Glutamatergic neuron (in vitro differentiated cells): ENCODE data around the gene ANTXR2. TPM values are rescaled to one million over a fixed set of nuclear protein-coding genes. Genes with fewer than 3 reads are reported as not detected.

Source experiments
- DNase-seq: peaks from one replicate; pipeline ENCODE4 v3.0.0; 2022
- H3K27ac Mint-ChIP-seq: one replicate; pipeline ENCODE4 v1.8.0; 2020; ENCODE audit warnings: mild to moderate bottlenecking, mixed read lengths, inconsistent platforms; ENCODE audit not compliant: unreplicated experiment
- H3K27me3 Mint-ChIP-seq: one replicate; pipeline ENCODE4 v1.8.0; 2020; ENCODE audit warnings: mild to moderate bottlenecking, moderate library complexity, mixed read lengths, inconsistent platforms; ENCODE audit not compliant: unreplicated experiment
- H3K36me3 Mint-ChIP-seq: one replicate; pipeline ENCODE4 v1.8.0; 2020; ENCODE audit warnings: mild to moderate bottlenecking, mixed read lengths, inconsistent platforms; ENCODE audit not compliant: unreplicated experiment
- H3K4me1 Mint-ChIP-seq: one replicate; pipeline ENCODE4 v1.8.0; 2020; ENCODE audit warnings: mild to moderate bottlenecking, low read depth, mixed read lengths, inconsistent platforms; ENCODE audit not compliant: unreplicated experiment
- H3K4me3 Mint-ChIP-seq: one replicate; pipeline ENCODE4 v1.8.0; 2020; ENCODE audit warnings: mild to moderate bottlenecking, mixed read lengths, inconsistent platforms; ENCODE audit not compliant: unreplicated experiment
- H3K9me3 Mint-ChIP-seq: one replicate; pipeline ENCODE4 v1.8.0; 2020; ENCODE audit warnings: mild to moderate bottlenecking, moderate library complexity, mixed read lengths, inconsistent platforms; ENCODE audit not compliant: unreplicated experiment
- CTCF ChIP-seq: fragments of 200-600 bp; sonication (generic); IDR thresholded peaks from one replicate; pipeline ENCODE4 v1.5.0; 2021; ENCODE audit not compliant: partially characterized antibody, unreplicated experiment
- total RNA-seq: library from RNA; stranded (reverse); fragmentation: NEBNext Ultra II Directional; extraction: Animal tissue kit (Norgen Biotek cat#: 25700); gene quantifications from one replicate; pipeline ENCODE4 v1.2.1, GENCODE V29; 2021; ENCODE audit not compliant: unreplicated experiment

The ANTXR2 gene
- total RNA-seq, 1 donor from 2014 or later = 47.8 TPM

GRCh38 chr4:79907001-79907400 is 166.0 kb downstream of the ANTXR2 start:
- Mint-ChIP-seq H3K9me3 (no peaks in the 10 kb centered on the region), H3K4me3 (no peak overlapping the region), H3K36me3 (no peaks in the 10 kb centered on the region), H3K27ac (no peak overlapping the region), H3K27me3 (no peaks in the 10 kb centered on the region), H3K4me1 (no peaks in the 10 kb centered on the region)
- no peak for DNase-seq
- no peak for TF ChIP-seq CTCF

GRCh38 chr4:79906303-79906702 is 166.7 kb downstream of the ANTXR2 start:
- Mint-ChIP-seq H3K36me3 (no peaks in the 10 kb centered on the region), H3K4me1 (no peaks in the 10 kb centered on the region), H3K27me3 (no peaks in the 10 kb centered on the region), H3K27ac (no peak overlapping the region), H3K9me3 (no peaks in the 10 kb centered on the region), H3K4me3 (no peak overlapping the region)
- no peak for DNase-seq
- TF ChIP-seq CTCF = no peak

GRCh38 chr4:79905212-79905611 is 167.8 kb downstream of the ANTXR2 start:
- H3K27ac Mint-ChIP-seq = no peak overlapping the region
- H3K4me3 Mint-ChIP-seq = no peak overlapping the region
- TF ChIP-seq CTCF = no peak
- no peaks in the 10 kb centered on the region for H3K9me3 Mint-ChIP-seq
- H3K27me3 Mint-ChIP-seq = no peaks in the 10 kb centered on the region
- no peaks in the 10 kb centered on the region for H3K4me1 Mint-ChIP-seq
- DNase-seq = no peak
- no peaks in the 10 kb centered on the region for H3K36me3 Mint-ChIP-seq

- no peak for DNase-seq
- H3K27me3 Mint-ChIP-seq = no peaks in the 10 kb centered on the region
- no peaks in the 10 kb centered on the region for H3K4me1 Mint-ChIP-seq
- no peak overlapping the region for H3K27ac Mint-ChIP-seq
- H3K36me3 Mint-ChIP-seq = no peaks in the 10 kb centered on the region
- no peak overlapping the region for H3K4me3 Mint-ChIP-seq
- no peak for TF ChIP-seq CTCF
- H3K9me3 Mint-ChIP-seq = no peaks in the 10 kb centered on the region
Measured at GRCh38 chr4:79904331-79904730, 168.7 kb downstream of the ANTXR2 start.

- H3K27ac Mint-ChIP-seq = no peak overlapping the region
- H3K36me3 Mint-ChIP-seq = no peaks in the 10 kb centered on the region
- H3K4me1 Mint-ChIP-seq = peaks cover 14% of the 10 kb centered on the region
- no peak overlapping the region for H3K4me3 Mint-ChIP-seq
- no peaks in the 10 kb centered on the region for H3K9me3 Mint-ChIP-seq
- no peak for DNase-seq
- TF ChIP-seq CTCF = no peak
- H3K27me3 Mint-ChIP-seq = no peaks in the 10 kb centered on the region
Measured at GRCh38 chr4:79900182-79900581, 172.8 kb downstream of the ANTXR2 start.
